SIG-M5 (cell line): Measurements from ENCODE around the gene IL36G.
A peak's percentile ranks its signal among the peaks of the same experiment; 100 is the strongest.
"Not testable (repeated sequence)": the region's sequence is repeated elsewhere in the genome, so short reads cannot be mapped to it uniquely, and the experiment has no call there.

ENCODE experiments used
- DNase-seq: peaks from one replicate; lab custom pipeline; 2025; lab: John Stamatoyannopoulos, UW

The IL36G gene

DNA sequence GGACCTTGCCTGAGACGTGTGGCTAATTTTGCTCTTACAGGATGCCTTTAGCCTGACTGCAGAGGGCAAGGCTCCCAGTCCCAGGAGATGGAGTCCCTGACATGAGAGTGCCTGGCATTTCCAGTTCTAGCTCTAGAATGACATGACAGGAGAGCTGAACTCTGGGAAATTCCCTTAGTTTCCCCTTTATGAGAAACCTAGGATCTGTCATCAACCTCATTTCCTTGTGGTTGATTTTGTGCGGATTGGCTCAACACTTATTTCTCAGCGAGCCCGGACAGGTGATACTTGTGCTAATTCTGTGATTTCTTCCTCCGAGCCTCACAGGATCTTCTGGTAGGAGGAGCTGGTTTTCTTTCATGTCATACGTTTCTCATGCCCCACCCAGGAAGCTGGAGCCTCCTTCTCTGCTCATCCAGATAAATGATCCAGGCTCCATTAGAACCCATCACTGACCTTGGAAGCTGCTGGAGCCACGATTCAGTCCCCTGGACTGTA, at the start of gene IL36G:
Gene IL36G (plus strand): TSS at position 448 of the 498 bp plus-strand sequence. CDS start 633 bp downstream, outside the sequence.
- DNase-seq, result no peak

DNA sequence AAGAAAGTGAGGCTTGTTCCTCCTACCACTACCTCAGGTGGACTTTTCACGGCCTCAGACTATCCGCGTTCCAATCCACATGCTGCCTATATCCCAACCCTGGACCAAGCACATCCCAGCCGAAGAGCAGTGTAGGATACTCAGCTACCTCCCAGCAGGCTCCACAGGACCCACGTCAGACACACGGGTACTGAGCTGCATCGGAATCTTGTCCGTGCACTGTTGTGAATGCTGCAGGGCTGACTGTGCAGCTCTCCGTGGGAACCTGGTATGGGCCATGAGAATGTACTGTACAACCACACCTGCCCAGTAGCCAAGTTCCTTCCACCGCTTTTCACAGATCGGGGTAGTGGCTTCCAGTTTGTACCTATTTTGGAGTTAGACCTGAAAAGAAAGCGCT, 44.5 kb upstream of the IL36G start:
- DNase-seq, result no peak

DNA sequence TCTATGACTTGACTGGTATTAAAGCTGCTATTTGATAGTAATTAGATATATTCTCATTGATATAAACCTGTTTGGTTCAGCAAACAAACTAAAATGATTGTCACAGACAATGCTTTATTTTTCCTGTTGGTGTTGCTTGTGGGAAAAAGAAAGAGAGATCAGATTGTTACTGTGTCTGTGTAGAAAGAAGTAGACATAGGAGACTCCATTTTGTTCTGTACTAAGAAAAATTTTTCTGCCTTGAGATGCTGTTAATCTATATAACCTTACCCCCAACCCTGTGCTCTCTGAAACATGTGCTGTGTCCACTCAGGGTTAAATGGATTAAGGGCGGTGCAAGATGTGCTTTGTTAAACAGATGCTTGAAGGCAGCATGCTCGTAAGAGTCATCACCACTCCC, 43.7 kb upstream of the IL36G start:
- DNase-seq, result not testable (repeated sequence)

DNA sequence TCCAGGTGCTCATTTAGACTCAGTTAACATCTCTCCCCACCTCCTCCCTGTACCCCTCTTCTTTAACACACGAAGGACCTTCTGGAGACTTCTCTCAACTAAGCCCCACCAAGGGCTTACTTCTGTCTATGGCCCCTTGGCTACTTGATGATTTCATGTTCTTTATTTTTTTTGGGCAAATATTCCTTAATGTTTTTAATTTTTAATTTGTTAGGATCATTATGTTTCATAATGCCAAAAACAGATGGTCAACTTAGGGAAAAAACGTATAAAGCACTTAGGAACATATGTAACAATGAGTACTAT, 40.9 kb upstream of the IL36G start:
- DNase-seq, result no peak

DNA sequence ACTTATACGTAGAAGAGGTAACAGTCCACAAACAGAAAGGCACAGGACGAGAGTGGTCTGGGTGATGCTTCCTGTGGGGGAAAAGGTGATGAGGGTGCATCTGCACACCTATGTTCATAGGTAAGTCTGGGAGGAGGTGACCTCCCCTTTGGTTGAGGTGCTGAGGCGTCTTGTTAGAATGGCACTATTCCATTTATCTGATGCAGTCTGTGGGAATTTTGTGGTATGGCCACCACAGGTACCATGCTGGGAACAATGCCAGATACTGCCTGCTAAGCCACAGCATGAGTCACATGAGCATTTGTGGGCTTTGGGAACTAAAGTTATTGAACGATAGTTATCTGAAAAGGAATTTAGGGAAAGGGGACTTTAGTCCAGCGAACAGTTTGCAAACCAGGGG, 38.9 kb upstream of the IL36G start:
- DNase-seq, result no peak

DNA sequence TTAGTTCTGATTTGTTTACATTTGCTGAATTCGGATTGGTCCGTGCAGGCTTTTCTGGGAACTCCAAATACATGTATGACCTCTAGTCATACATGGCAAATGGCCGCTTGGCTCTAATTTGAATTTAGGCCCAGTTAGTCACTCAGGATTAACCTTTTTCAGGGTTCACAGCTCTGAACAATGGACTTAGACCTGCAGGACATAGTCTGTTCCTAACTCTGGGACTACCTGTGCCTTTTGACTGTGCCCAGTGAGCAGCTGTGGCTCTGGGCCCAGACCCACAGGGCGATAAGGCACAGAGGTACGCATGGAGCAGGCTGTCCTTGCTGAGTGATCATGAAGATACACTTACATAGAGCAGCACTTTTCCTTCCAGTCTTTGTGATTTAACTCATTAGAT, 38.4 kb upstream of the IL36G start:
- DNase-seq, result no peak

DNA sequence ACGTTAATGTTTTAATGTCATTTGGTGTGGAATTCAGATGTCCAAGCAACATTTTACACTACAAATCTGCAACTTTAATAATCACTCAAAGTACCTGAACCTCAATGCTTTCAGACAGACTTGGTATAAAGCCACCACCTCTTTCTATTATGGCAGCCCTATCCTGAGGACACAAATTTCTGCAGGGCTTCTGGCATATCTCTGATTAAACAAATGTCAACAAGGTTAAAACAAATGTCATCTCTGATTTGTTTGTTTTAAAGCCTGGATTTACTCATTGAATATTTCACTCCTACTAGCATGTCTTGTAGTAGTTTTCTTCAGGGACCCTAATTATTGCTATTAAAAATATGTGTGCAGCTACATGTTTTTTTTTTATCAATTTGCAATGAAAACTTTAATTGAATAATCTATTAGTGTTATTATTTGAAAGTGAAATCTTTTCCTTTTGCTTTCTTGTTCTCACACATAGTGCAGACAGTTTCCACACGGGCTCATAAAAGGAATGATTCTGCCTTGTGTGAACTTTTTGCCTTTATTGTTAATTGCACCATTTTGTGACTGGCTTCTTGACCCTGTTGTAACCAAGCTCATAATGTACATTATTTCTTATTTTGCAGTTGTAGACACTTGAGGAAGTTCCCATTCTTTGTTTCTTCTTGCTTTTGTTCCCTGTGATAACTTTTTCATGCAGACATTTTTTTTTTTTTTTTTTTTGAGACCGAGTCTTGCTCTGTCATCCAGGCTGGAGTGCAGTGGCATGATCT, 36.8 kb upstream of the IL36G start:
- DNase-seq, result no peak

DNA sequence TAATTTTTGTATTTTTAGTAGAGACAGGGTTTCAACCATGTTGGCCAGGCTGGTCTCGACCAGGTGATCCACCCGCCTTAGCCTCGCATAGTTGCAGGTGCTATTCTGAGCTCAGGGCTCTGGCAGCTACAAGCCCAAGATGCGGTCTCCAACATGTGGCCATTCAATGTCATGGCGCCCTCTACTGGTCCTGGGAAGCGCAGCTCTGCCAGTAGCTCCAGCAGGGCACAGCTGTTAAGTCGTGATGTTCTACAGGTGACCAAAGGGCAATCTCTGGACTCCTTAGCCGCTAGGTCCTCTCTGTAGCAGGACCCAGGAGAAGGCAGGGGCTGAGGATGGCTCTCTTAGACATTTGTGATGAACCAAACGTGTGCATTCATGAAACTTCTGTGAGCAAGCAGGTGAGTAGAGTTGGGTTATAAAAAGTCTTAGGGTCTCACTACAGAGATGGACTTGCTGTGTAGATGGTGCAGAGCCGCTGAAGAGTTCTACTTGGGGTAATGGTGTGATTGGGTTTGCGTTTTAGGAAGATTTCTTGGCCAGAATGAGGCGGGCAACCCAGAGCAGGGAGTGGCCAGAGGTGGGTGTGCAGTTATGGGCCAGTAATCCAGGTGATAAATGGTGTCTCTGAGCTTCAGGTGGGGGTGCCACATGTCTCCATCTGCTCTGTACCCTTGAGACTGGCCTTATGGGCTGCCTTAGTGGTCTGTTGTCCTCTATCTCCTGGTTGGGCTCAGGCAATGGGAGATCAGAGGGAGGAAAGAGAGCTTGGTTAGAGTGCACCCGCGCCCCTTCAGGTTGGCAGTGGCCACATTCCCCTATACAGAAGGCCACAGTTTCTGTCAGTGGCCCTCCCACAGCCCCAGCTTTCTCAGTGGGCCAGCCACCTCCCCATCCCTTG, 35.8 kb upstream of the IL36G start:
- no peak for DNase-seq

DNA sequence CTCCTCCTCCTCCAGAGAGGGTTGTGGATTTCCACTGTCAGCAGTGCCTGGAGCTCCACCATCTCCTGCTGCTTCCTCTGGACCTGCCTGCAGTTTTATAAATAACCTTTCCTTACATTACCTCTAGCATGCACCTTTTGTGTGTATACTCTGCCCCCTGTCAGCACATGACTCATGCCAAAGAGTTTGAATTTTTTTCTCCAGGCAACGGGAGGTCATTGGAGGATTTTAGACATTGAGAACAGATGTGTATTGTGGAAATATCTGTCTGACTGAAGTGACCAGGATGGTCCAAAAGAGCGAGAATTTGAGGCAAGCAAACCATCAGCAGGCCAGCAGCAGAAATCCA, 35.2 kb upstream of the IL36G start:
- no peak for DNase-seq

DNA sequence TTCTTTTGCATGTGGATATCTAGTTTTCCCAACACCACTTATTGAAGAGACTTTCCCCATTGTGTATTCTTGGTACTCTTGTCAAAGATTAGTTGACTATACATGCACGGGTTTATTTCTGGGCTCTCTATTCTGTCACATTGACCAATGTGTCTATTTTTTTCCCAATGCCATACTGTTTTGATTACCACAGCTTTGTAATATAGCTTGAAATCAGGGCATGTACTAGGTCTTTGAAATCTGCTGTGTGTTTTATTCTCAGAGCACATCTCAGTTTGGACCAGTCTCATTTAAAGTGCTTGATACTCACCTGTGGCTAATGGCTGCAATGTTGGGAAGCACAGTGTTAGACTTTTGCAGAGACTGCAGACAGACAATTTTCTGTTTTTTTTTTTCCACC, 32.8 kb upstream of the IL36G start:
- no peak for DNase-seq

DNA sequence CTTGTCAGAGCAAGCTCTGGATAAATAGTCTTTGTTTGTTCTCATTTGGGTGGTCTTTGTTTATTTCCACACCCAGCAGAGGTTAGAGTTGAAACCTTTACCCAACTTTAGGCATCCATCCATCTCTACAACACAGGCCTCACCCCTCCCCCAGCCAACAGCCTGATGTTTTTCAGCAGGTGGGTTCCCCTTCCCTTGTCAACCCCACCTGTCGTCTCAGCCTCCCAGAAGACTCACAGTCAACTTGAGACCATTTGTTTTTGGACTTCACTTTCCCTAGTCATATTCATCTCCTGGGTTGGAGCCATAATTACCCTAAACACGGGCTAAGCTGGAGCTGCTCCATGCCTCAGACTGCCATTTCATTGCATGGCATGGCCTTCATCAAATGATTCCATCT, 31.7 kb upstream of the IL36G start:
- no peak for DNase-seq

DNA sequence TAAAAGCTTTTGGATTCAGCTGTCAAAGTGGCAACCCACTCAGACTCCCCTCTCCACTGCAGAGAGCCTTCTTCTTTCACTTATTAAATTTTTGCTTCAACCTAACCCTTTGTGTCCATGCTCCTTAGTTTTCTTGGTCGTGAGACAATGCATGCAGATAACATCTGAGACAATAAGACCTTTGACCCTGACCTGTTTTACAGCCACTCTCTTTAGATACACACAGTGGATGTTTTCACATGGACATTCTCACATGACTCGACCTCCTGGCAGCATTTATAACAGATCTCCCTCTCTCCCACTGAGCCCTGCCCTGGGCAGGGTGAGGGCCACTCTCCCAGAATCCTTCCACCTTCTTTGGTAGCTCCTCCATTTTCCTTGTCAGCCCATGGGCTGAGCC, 30.4 kb upstream of the IL36G start:
- DNase-seq, result no peak

DNA sequence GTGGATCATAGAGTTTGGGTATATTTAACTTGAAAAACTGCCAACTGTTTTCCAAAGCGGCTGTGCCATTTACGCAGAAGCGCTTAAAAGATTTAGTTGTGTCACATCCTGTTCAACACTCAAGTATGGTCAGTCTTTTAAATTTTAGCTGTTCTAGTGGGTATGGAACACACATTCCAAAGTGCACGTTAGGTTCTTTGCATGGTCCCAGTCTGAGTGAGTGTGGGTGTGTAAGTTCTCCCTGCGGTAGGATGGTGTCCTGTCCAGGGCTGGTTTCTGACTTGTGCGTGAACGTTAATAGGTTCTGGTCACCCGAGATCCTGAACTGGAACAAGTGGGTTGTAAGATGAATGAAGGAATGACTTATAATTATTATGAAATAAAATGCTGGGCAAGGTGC, 28.4 kb upstream of the IL36G start:
- no peak for DNase-seq

DNA sequence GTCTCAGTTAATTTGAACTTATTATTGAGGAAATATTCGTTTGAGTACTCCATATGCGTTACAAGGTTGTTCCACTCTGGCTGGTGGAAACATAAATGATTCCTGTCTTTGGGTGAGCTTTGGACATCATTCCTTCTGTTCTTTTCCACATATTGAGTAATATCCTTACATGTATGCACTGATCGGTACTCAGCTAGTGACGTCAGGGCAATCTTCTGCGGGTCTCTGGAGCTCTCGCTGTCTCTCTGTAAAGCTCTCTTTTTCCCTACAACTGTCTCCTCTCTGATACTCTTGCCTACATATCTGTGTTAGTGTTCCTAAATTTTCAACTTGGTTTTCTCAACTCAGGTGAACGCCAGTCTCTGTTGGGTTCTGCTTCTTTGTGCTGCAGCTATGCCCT, 23.4 kb upstream of the IL36G start:
- no peak for DNase-seq

DNA sequence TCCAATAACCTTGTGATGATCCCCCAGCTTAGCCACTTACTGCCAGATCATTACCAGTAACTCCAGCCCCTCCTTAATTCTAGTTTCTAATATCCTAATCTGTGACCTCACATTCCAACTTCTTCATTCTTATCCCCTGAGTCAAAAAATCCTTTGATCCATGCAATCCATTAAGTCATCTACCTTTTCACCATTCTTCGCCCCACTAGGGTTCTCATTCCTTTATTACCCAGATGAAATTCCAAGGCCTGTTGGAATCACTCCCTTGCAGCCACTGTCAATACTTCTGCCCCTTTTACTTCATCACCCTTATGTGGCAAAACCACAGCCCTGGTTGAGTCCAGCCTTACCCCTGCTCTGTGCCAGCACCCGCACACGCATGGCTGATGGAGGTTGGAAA, 20.3 kb upstream of the IL36G start:
- no peak for DNase-seq

DNA sequence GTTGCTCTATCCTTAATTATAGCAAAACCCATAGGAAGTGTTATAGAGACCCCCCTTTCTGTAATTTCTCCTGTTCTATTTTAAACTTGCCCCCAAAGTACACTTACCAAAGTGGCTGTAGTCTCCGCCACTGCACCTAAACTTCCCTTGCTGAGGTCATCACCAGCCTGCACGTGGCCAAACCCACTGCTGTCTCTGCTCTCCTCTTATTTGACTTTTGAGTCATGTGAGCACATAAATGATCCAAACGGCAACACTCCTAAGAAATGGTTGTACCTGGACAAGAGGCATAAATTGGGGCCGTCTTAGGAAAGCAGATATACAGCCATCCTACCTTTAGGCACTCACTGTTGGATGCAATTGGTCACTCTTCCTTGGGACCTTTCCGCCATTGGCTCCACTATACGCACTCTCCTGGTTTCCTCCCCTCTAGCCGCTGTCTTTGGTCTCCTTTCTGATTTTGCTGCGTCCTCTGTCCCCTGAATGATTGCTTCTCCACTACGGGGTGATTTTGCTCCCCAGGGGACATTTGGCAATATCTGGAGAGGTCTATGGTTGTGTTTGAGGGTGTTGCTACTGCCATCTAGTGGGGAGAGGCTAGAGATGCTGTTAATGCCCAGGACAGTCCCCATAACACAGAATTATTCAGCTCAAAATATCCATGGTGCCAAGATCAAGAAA, 19.2 kb upstream of the IL36G start:
- peak; percentile 6 for DNase-seq

DNA sequence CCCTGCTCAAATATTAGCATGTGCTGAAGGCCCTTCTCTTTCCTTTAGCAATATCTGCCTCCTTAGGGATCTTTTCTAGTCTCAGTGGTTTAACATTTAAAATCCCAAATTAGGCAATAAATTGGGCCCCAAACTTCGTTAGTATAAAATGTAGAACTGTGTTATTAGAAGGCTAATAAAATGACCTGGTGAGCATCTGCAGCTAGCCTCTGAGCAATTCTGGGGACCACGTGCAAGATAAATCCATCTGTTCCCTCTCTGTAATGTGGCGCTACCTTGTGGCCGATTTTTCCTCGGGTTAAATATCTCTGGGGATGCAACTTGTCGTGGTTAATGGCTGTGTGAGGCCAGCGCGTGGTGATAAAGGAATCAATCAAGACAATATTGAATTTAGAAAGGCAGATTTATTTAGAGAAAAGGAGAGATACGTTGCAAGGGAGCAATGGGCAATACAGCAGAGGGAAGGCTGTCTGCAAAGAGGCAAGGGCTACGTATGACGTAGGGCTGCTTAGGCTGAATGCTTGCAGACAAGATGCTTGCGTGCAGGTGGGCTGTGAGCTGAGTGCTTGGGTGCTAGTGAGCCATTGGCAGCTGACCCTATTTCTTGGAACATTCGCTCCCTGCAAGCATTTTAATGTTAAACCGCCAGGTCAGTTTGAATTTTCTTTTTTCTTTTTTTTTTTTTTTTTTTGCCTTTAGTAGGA, 18.5 kb upstream of the IL36G start:
- DNase-seq, result no peak

DNA sequence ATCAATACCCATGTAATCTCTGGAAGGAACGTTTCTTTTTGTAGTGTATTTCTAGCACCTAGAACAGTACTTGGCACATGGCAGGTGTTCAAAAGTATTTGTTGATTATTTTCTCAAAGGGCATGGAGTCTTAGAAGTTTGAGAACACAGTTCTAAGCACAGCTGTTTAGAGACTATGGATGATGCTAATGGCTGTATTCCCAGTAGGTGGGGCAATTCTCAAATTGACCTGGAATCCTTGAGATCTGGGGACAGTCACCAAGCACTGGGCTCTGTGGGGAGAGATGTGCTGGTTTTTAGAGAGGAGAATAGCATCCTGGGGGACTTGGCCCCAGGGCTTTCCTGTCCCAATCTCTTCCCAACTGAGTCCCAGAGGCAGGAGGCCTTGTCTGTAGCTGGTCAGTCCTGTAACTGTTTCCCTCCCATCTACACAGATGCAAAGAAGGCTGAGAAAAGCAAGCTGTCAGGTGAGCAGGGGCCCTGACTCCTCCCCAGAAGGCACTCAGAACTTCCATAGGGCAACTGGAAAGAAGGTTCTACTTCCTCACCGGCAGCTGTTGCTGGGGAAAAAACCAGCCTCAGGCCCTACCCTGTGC, 17.5 kb upstream of the IL36G start:
- no peak for DNase-seq

DNA sequence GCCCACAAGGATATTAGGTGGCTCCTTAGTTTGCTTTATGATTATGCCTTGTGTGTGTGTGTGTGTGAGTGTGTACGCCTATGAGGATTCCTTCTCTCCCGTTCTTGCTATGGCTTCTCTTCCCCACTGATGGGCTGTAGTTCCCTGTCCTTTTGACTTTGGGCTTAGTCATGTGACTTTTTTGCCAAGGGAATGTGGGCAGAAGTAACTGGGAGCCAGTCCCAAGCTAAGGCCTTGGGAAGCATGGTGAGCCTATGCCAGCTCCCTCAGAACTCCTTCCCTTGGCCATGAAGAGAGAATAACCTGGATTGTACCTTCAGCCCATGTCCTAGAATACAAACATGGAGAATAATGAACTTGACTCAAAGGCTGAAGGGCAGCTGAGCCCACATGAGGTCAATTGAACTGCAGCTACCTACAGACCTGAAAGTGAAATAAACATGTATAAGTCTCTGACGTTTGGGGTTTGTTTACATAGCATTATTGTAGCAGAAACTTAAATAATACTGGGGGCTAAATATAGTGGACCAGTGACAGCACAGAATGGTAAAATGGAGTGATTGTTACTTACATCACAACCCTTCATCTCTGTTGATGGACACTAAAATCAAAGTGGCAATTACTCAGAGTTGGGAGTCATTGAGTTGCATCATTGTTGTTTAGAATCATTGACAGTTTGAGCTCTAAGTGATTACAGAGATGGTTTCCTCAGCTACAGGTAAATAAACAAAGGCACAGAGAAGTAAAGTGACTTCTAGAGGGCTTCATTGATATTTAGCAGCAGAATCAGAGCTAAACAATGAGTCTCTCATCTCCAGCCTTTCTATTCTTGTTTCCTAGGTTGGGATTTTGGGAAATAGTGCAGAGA, 15.3 kb upstream of the IL36G start:
- DNase-seq, result no peak

DNA sequence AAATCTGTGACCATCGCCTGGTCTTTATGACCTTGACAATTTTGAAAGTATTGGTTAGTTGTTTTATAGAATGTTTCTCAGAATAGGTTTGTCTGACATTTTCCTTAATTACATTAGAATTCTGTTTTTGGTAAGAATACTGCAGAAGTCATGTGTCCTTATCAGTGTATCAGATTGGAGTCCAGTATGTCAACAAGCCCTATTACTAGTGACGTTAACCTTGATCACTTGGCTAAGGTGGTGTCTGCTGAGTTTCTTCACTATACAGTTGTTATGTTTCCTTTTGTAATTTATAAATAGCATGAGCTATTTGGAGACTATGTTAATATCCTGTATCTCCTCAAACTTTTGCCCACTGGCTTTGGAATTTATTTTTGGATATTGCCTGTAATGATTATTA, 10.8 kb upstream of the IL36G start:
- no peak for DNase-seq
